Nephron progenitor cell (in vitro differentiated cells): Measurements from ENCODE around the gene WASF2.
"Not testable (repeated sequence)": the region's sequence is repeated elsewhere in the genome, so short reads cannot be mapped to it uniquely, and the experiment has no call there.

Experiments used
- DNase-seq: peaks from one replicate; pipeline ENCODE4 v3.0.0; 2021
- H3K27ac Mint-ChIP-seq: 2 replicates; pipeline ENCODE4 v1.8.0; 2021; ENCODE audit warnings: mild to moderate bottlenecking, moderate library complexity, mixed read lengths
- H3K27me3 Mint-ChIP-seq: 2 replicates; pipeline ENCODE4 v1.8.0; 2021; ENCODE audit warnings: mild to moderate bottlenecking, low read depth, mixed read lengths; ENCODE audit not compliant: poor library complexity
- H3K36me3 Mint-ChIP-seq: 2 replicates; pipeline ENCODE4 v1.8.0; 2021; ENCODE audit warnings: low read depth, mixed read lengths
- H3K4me1 Mint-ChIP-seq: 2 replicates; pipeline ENCODE4 v1.8.0; 2021; ENCODE audit warnings: mixed read lengths
- H3K4me3 Mint-ChIP-seq: 2 replicates; pipeline ENCODE4 v1.8.0; 2021; ENCODE audit warnings: mild to moderate bottlenecking, moderate library complexity, mixed read lengths
- H3K9me3 Mint-ChIP-seq: 2 replicates; pipeline ENCODE4 v1.8.0; 2021; ENCODE audit warnings: mild to moderate bottlenecking, moderate library complexity, mixed read lengths
- TF ChIP-seq, protein P1 (sequence below): fragments of 200-600 bp; sonication (generic); IDR thresholded peaks from 2 replicates; pipeline ENCODE4 v1.5.0; 2021; ENCODE audit warnings: antibody characterized with exemption

WASF2 gene

DNA sequence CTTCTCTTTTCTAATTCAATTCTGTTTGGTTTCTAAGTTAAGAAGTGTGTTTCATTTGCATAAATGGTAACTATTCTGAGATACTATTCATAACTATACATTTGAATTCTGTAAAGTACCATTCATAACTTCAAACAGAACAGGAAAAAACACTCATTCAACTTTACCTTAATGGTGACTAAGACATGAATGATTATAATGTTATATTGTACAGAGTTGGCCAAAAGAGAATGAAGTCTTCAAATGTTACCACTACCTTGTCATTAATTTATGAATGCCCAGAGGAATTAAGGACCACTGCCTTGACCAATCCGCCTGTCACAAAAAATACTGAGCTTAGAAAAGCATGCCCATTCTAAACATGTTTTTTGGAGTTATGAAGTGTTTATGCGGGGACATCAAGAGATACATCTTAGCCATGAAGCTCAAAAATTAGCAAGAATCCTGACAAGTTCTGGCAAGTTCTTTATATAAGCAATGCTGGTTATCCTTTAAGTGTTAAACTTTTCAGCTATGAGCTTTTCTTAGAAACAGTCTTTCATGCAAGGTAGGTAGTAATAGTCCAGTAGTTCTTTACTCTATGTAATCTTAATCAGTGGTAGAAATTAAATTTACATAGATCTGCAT lies 7.9 kb downstream of the WASF2 start:
- H3K27ac Mint-ChIP-seq: no peak overlapping the region
- no peak for DNase-seq
- H3K9me3 Mint-ChIP-seq: peaks cover 7% of the 10 kb centered on the region
- no peak overlapping the region for H3K4me3 Mint-ChIP-seq
- no peaks in the 10 kb centered on the region for H3K27me3 Mint-ChIP-seq
- peaks cover 23% of the 10 kb centered on the region for H3K4me1 Mint-ChIP-seq
- peaks cover 47% of the 10 kb centered on the region for H3K36me3 Mint-ChIP-seq
- TF ChIP-seq, protein P1, sequence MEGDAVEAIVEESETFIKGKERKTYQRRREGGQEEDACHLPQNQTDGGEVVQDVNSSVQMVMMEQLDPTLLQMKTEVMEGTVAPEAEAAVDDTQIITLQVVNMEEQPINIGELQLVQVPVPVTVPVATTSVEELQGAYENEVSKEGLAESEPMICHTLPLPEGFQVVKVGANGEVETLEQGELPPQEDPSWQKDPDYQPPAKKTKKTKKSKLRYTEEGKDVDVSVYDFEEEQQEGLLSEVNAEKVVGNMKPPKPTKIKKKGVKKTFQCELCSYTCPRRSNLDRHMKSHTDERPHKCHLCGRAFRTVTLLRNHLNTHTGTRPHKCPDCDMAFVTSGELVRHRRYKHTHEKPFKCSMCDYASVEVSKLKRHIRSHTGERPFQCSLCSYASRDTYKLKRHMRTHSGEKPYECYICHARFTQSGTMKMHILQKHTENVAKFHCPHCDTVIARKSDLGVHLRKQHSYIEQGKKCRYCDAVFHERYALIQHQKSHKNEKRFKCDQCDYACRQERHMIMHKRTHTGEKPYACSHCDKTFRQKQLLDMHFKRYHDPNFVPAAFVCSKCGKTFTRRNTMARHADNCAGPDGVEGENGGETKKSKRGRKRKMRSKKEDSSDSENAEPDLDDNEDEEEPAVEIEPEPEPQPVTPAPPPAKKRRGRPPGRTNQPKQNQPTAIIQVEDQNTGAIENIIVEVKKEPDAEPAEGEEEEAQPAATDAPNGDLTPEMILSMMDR: no peak

DNA sequence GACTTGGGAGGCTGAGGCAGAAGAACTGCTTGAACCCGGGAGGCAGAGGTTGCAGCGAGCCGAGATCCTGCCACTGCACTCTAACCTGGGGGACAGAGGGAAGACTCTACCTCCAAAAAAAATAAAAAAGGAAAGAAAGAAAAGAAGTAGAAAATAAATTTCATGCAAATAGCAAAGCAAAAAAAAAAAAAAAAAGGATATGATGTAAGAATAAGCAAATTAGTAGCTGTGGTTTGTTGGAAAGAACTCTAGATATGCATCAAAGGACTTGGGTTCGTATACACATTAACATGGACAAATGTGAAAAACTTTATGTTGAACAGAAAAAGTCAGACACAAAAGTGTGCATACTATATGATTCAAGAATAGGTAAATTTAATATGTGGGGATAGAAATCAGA lies 11.9 kb downstream of the WASF2 start:
- H3K27ac Mint-ChIP-seq: no peak overlapping the region
- peaks cover 49% of the 10 kb centered on the region for H3K4me1 Mint-ChIP-seq
- H3K36me3 Mint-ChIP-seq: peaks cover 52% of the 10 kb centered on the region

DNA sequence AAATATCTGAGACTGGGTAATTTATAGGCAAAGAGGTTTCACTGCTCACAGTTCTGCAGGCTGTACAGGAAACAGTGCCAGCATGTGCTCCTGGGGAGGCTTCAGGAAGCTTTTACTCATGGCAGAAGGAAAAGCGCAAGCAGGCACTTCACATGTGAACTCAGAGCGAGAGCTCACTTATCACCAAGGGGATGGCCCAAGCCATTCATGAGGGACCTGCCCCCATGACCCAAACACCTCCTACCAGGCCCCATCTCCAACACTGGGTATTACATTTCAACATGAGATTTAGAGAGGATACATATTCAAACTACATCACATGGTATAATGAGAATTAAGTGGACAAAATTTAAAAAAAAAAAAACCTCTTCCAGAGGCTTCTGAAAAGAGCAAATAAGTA lies 13.7 kb downstream of the WASF2 start:
- peaks cover 38% of the 10 kb centered on the region for H3K4me1 Mint-ChIP-seq
- no peak for DNase-seq
- H3K36me3 Mint-ChIP-seq: peaks cover 53% of the 10 kb centered on the region
- TF ChIP-seq, protein P1: no peak
- peaks cover 4% of the 10 kb centered on the region for H3K27me3 Mint-ChIP-seq
- H3K9me3 Mint-ChIP-seq: peaks cover 13% of the 10 kb centered on the region
- peak overlapping the region; percentile 84 for H3K27ac Mint-ChIP-seq
- no peak overlapping the region for H3K4me3 Mint-ChIP-seq

More for the DNA sequence above, 11.9 kb downstream of the WASF2 start:
- H3K4me3 Mint-ChIP-seq: no peak overlapping the region
- TF ChIP-seq, protein P1: no peak
- no peak for DNase-seq
- no peaks in the 10 kb centered on the region for H3K27me3 Mint-ChIP-seq
- peaks cover 13% of the 10 kb centered on the region for H3K9me3 Mint-ChIP-seq

DNA sequence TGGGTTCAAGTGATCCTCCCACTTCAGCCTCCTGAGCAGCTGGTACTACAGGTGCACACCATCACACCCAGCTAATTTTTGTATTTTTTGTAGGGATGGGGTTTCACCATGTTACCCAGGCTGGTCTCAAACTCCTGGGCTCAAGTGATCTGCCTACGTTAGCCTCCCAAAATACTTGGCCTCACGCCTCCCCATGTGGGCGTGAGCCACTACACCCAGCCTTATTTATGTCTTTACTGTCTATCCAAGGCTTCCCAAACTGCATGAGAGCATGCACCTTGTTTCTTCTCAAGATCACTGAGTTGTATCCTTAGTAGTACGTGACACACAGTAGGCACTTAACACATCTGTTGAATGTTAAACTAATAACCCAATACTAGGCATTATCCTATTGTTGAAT lies 14.2 kb downstream of the WASF2 start:
- H3K36me3 Mint-ChIP-seq: peaks cover 57% of the 10 kb centered on the region
- peak overlapping the region; percentile 83 for H3K27ac Mint-ChIP-seq
- H3K9me3 Mint-ChIP-seq: peaks cover 13% of the 10 kb centered on the region
- TF ChIP-seq, protein P1: no peak
- H3K27me3 Mint-ChIP-seq: peaks cover 4% of the 10 kb centered on the region
- peaks cover 38% of the 10 kb centered on the region for H3K4me1 Mint-ChIP-seq
- DNase-seq: no peak
- no peak overlapping the region for H3K4me3 Mint-ChIP-seq

DNA sequence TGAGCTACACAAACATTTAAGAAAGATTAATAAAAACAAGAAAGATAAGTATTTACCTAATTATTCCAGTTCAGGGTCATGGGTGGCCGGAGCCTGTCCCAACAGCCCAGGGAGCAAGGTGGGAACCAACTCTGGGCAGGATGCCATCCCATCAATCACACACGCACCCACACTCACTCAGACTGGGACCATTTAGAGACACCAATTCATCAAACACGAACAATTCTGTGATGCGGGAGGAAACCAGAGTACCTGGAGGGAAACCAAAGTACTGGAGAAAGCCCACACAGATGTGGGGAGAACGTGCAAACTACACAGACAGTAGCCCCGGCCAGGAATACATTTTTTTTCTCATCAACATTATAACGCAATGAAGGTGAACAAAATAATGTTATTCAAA lies 16.2 kb downstream of the WASF2 start:
- peaks cover 45% of the 10 kb centered on the region for H3K4me1 Mint-ChIP-seq
- peak overlapping the region; percentile 74 for H3K27ac Mint-ChIP-seq

DNA sequence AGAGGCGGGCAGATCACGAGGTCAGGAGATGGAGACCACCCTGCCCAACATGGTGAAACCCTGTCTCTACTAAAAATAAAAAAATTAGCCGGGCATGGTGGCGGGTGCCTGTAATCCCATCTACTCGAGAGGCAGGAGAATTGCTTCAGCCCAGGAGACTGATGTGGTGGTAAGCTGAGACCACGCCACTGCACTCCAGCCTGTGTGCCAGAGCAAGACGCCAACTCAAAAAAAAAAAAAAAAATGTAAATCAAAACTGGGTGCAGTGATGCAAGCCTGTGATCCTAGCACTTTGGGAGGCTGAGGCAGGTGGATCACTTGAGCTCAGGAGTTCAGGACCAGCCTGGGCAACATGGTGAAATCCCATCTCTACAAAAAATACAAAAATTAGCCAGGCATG lies 17.9 kb downstream of the WASF2 start:
- Mint-ChIP-seq H3K4me1 (peaks cover 41% of the 10 kb centered on the region), H3K9me3 (peaks cover 23% of the 10 kb centered on the region), H3K36me3 (peaks cover 65% of the 10 kb centered on the region)
- H3K27ac Mint-ChIP-seq, H3K27me3 Mint-ChIP-seq, DNase-seq, H3K4me3 Mint-ChIP-seq: not testable (repeated sequence)

More for the DNA sequence above, 16.2 kb downstream of the WASF2 start:
- no peak for DNase-seq
- H3K4me3 Mint-ChIP-seq: no peak overlapping the region
- TF ChIP-seq, protein P1: no peak
- H3K9me3 Mint-ChIP-seq: peaks cover 24% of the 10 kb centered on the region
- peaks cover 66% of the 10 kb centered on the region for H3K36me3 Mint-ChIP-seq
- peaks cover 4% of the 10 kb centered on the region for H3K27me3 Mint-ChIP-seq
